Neural cell (in vitro differentiated cells): Measurements from ENCODE around the gene PKNOX2. TPM values are rescaled to one million over a fixed set of nuclear protein-coding genes. Genes with fewer than 3 reads are reported as not detected.

ENCODE experiments used
- H2AFZ ChIP-seq: fragments of 200-600, 300-800 bp; sonication (generic), shearing (Covaris generic); 2 replicates; pipeline ENCODE4 v1.6.0; 2014; ENCODE audit warnings: low read depth, mild to moderate bottlenecking, antibody characterized with exemption, low read length, moderate library complexity
- H3F3A ChIP-seq: fragments of 200-600 bp; shearing (Covaris generic); 2 replicates; pipeline ENCODE4 v1.6.1; 2016; ENCODE audit warnings: mild to moderate bottlenecking, moderate library complexity, mixed read lengths, antibody characterized with exemption, low read length; ENCODE audit not compliant: insufficient read depth, poor library complexity, severe bottlenecking
- H3K27ac ChIP-seq: fragments of 200-600, 300-800 bp; sonication (generic), shearing (Covaris generic); 2 replicates; pipeline ENCODE4 v1.5.1; 2014; ENCODE audit warnings: mild to moderate bottlenecking, low read length, moderate library complexity
- H3K27me3 ChIP-seq: fragments of 300-800, 200-600 bp; sonication (generic), shearing (Covaris generic); 2 replicates; pipeline ENCODE4 v1.6.0; 2014; ENCODE audit warnings: mild to moderate bottlenecking, low read depth, low read length, moderate library complexity; ENCODE audit not compliant: insufficient read depth
- H3K36me3 ChIP-seq: fragments of 300-800, 200-600 bp; sonication (generic), shearing (Covaris generic); 2 replicates; pipeline ENCODE4 v1.5.1; 2014; ENCODE audit warnings: mild to moderate bottlenecking, antibody characterized with exemption, low read length, moderate library complexity; ENCODE audit not compliant: insufficient read depth
- H3K4me2 ChIP-seq: fragments of 300-800, 200-600 bp; sonication (generic), shearing (Covaris generic); 2 replicates; pipeline ENCODE4 v1.6.0; 2014; ENCODE audit warnings: mild to moderate bottlenecking, low read length
- H3K4me3 ChIP-seq: fragments of 300-800, 200-600 bp; sonication (generic), shearing (Covaris generic); 2 replicates; pipeline ENCODE4 v1.5.1; 2014; ENCODE audit warnings: mild to moderate bottlenecking, low read length, moderate library complexity
- H3K79me2 ChIP-seq: fragments of 200-600 bp; shearing (Covaris generic); replicated peaks from 2 replicates; pipeline ENCODE4 v1.6.0; 2014; ENCODE audit warnings: mild to moderate bottlenecking, low read length, moderate library complexity; ENCODE audit not compliant: insufficient read depth
- H3K9ac ChIP-seq: fragments of 300-800, 200-600 bp; sonication (generic), shearing (Covaris generic); 2 replicates; pipeline ENCODE4 v1.6.1; 2016; ENCODE audit warnings: mild to moderate bottlenecking, low read length, mixed read lengths
- H3K9me2 ChIP-seq: fragments of 200-600 bp; shearing (Covaris generic); 2 replicates; pipeline ENCODE4 v1.6.1; 2016; ENCODE audit warnings: mild to moderate bottlenecking, low read length, mixed read lengths; ENCODE audit not compliant: insufficient read depth
- H3K9me3 ChIP-seq: fragments of 200-600, 300-800 bp; sonication (generic), shearing (Covaris generic); 2 replicates; pipeline ENCODE4 v1.6.1; 2016; ENCODE audit warnings: mild to moderate bottlenecking, mixed run types, low read length, moderate library complexity, mixed read lengths
- H4K20me1 ChIP-seq: fragments of 200-600 bp; shearing (Covaris generic); 2 replicates; pipeline ENCODE4 v1.6.1; 2016; ENCODE audit warnings: mild to moderate bottlenecking, mixed run types; ENCODE audit not compliant: insufficient read depth
- EP300 ChIP-seq: fragments of 450-650 bp; conservative IDR thresholded peaks from 2 replicates; pipeline ENCODE4 v1.6.1; 2014; ENCODE audit warnings: antibody characterized with exemption, mild to moderate bottlenecking, moderate library complexity; ENCODE audit not compliant: poor library complexity, severe bottlenecking
- EZH2 ChIP-seq: fragments of 200-600, 300-800 bp; shearing (Covaris generic), sonication (generic); IDR thresholded peaks from 2 replicates; pipeline ENCODE4 v1.6.1; 2014; ENCODE audit warnings: antibody characterized with exemption, low read length, borderline replicate concordance, mild to moderate bottlenecking; ENCODE audit not compliant: insufficient read depth, poor library complexity, severe bottlenecking
- MXI1 ChIP-seq: fragments of 450-650 bp; conservative IDR thresholded peaks from 2 replicates; pipeline ENCODE4 v1.6.1; 2014; ENCODE audit warnings: antibody characterized with exemption, mild to moderate bottlenecking; ENCODE audit not compliant: poor library complexity, severe bottlenecking
- POLR2AphosphoS5 ChIP-seq: IDR thresholded peaks from 2 replicates; pipeline ENCODE4 v1.6.1; 2012
- RAD21 ChIP-seq: fragments of 450-650 bp; conservative IDR thresholded peaks from 2 replicates; pipeline ENCODE4 v1.6.1; 2014; ENCODE audit warnings: antibody characterized with exemption, mild to moderate bottlenecking, moderate library complexity
- SMC3 ChIP-seq: fragments of 450-650 bp; conservative IDR thresholded peaks from 2 replicates; pipeline ENCODE4 v1.6.1; 2014; ENCODE audit warnings: antibody characterized with exemption, mild to moderate bottlenecking, moderate library complexity; ENCODE audit not compliant: poor library complexity
- TAF1 ChIP-seq: IDR thresholded peaks from 2 replicates; pipeline ENCODE4 v1.6.1; 2012; ENCODE audit warnings: low read depth
- polyA plus RNA-seq: library from polyadenylated mRNA; depleted of rRNA; stranded (reverse); fragments of >200 nt; gene quantifications from 2 replicates; pipeline ENCODE4 v1.2.3, GENCODE V29; 2014
- TF ChIP-seq, protein P1 (sequence below): IDR thresholded peaks from 2 replicates; pipeline ENCODE4 v1.6.1; 2012; ENCODE audit warnings: borderline replicate concordance
- TF ChIP-seq, protein P2 (sequence below): fragments of 450-650 bp; IDR thresholded peaks from 2 replicates; pipeline ENCODE4 v1.5.1; 2014; ENCODE audit warnings: antibody characterized with exemption, mild to moderate bottlenecking, moderate library complexity; ENCODE audit not compliant: poor library complexity, severe bottlenecking

PKNOX2 gene
- polyA plus RNA-seq, 1 donor from 2014 or later: 0.99 TPM

DNA sequence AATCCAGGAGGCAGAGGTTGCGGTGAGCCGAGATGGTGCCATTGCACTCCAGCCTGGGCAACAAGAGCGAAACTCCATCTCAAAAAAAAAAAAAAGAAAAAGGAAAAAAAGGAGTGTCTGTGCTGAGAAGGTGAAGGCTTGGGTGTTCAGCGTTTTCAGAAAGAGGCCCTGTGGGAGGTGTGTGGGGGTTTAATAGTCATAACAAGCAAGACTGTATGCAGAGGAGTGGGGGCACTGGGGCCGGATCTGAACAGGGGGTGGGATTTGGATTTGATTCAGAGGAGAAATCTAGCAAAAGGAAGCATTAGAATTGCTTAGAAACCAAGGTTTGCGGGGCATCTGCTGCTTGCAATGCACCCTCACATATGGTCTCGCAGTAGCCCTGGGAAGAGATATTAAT lies 195.5 kb downstream of the PKNOX2 start:
- H3K9ac ChIP-seq: no peak overlapping the region
- no peaks in the 10 kb centered on the region for H4K20me1 ChIP-seq
- no peak for TF ChIP-seq RAD21
- no peak for TF ChIP-seq EP300
- TF ChIP-seq POLR2AphosphoS5: no peak
- TF ChIP-seq, protein P1, sequence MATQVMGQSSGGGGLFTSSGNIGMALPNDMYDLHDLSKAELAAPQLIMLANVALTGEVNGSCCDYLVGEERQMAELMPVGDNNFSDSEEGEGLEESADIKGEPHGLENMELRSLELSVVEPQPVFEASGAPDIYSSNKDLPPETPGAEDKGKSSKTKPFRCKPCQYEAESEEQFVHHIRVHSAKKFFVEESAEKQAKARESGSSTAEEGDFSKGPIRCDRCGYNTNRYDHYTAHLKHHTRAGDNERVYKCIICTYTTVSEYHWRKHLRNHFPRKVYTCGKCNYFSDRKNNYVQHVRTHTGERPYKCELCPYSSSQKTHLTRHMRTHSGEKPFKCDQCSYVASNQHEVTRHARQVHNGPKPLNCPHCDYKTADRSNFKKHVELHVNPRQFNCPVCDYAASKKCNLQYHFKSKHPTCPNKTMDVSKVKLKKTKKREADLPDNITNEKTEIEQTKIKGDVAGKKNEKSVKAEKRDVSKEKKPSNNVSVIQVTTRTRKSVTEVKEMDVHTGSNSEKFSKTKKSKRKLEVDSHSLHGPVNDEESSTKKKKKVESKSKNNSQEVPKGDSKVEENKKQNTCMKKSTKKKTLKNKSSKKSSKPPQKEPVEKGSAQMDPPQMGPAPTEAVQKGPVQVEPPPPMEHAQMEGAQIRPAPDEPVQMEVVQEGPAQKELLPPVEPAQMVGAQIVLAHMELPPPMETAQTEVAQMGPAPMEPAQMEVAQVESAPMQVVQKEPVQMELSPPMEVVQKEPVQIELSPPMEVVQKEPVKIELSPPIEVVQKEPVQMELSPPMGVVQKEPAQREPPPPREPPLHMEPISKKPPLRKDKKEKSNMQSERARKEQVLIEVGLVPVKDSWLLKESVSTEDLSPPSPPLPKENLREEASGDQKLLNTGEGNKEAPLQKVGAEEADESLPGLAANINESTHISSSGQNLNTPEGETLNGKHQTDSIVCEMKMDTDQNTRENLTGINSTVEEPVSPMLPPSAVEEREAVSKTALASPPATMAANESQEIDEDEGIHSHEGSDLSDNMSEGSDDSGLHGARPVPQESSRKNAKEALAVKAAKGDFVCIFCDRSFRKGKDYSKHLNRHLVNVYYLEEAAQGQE: no peak
- TF ChIP-seq, protein P2, sequence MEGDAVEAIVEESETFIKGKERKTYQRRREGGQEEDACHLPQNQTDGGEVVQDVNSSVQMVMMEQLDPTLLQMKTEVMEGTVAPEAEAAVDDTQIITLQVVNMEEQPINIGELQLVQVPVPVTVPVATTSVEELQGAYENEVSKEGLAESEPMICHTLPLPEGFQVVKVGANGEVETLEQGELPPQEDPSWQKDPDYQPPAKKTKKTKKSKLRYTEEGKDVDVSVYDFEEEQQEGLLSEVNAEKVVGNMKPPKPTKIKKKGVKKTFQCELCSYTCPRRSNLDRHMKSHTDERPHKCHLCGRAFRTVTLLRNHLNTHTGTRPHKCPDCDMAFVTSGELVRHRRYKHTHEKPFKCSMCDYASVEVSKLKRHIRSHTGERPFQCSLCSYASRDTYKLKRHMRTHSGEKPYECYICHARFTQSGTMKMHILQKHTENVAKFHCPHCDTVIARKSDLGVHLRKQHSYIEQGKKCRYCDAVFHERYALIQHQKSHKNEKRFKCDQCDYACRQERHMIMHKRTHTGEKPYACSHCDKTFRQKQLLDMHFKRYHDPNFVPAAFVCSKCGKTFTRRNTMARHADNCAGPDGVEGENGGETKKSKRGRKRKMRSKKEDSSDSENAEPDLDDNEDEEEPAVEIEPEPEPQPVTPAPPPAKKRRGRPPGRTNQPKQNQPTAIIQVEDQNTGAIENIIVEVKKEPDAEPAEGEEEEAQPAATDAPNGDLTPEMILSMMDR: no peak
- TF ChIP-seq TAF1: no peak
- no peak for TF ChIP-seq MXI1
- TF ChIP-seq EZH2: no peak
- no peak for TF ChIP-seq SMC3
- no peaks in the 10 kb centered on the region for H3K27me3 ChIP-seq
- no peaks in the 10 kb centered on the region for H3K79me2 ChIP-seq
- no peaks in the 10 kb centered on the region for H3K9me2 ChIP-seq
- H3K4me3 ChIP-seq: no peak overlapping the region
- H3K27ac ChIP-seq: no peak overlapping the region
- no peaks in the 10 kb centered on the region for H3K9me3 ChIP-seq
- no peak overlapping the region for H2AFZ ChIP-seq
- no peaks in the 10 kb centered on the region for H3F3A ChIP-seq
- no peak overlapping the region for H3K4me2 ChIP-seq
- H3K36me3 ChIP-seq: no peaks in the 10 kb centered on the region

DNA sequence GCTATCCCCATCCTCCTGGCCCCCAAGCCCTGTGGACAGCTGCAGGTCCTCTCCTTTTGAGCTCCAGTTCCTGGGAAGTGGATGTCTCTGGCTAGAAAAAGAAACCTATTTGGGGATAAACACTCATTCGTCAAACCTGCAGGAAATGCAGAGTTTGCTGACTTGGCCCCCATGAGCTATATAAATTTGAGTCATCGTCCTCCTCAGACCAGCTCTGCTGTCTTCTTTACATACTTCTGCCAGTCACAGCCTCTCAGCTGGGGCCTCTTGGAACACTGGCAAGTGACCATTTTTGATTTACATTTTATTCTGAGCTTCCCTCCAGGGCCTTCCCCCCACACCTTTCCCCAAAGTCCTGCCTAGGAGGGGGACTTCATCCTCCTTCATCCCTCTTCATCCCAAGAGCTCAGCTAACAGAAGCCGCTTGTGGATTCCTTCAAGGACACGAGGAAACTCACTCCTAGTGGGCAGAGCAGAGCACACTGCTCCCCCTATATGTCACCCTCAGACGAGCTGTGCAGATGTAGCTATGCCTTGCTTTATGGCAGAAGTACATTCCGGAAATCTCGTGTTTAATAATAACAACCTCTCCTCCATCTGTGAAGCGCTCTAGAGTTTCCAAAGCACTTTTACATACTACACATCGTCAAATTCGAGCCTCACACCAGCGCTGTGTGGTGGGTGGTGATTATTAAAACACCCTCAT lies 199.7 kb downstream of the PKNOX2 start:
- H3K4me2 ChIP-seq: no peak overlapping the region

More for the DNA sequence above, 199.7 kb downstream of the PKNOX2 start:
- TF ChIP-seq MXI1 (no peak), EP300 (no peak), EZH2 (no peak), POLR2AphosphoS5 (no peak), SMC3 (no peak), TAF1 (no peak), RAD21 (no peak)
- TF ChIP-seq, protein P1: no peak
- TF ChIP-seq, protein P2: no peak
- no peaks in the 10 kb centered on the region for H3K9me2 ChIP-seq
- H4K20me1 ChIP-seq: no peaks in the 10 kb centered on the region
- H3F3A ChIP-seq: no peaks in the 10 kb centered on the region
- H2AFZ ChIP-seq: no peak overlapping the region
- H3K9me3 ChIP-seq: no peaks in the 10 kb centered on the region
- no peak overlapping the region for H3K27ac ChIP-seq
- no peak overlapping the region for H3K4me3 ChIP-seq
- no peaks in the 10 kb centered on the region for H3K36me3 ChIP-seq
- H3K9ac ChIP-seq: no peak overlapping the region
- no peaks in the 10 kb centered on the region for H3K27me3 ChIP-seq
- no peaks in the 10 kb centered on the region for H3K79me2 ChIP-seq
